ENCODE measurements around the gene MUL1. TPM values are rescaled to one million over a fixed set of nuclear protein-coding genes. Genes with fewer than 3 reads are reported as not detected.

Gene MUL1
- total and polyA plus RNA-seq, 2 of the 4 experiments (the other 2 are of a cell fraction), result 20.7 to 21.1 TPM

- DNase-seq, result no peak
- H2BK5ac ChIP-seq (ENCODE audit: low read depth, low read length, poor library complexity, severe bottlenecking), result no peak overlapping the region
- ChIA-PET CTCF (no interaction called here), POLR2A (ENCODE audit: unreplicated experiment) (no interaction called here)
- no peak overlapping the region for H2BK120ac ChIP-seq (ENCODE audit: low read depth, low read length)
- no peaks in the 10 kb centered on the region for H3K79me1 ChIP-seq (ENCODE audit: low read depth in 1 of 2, low read length in 2 of 2)
- no peak overlapping the region for H3K27ac ChIP-seq (ENCODE audit: insufficient read depth, low read length)
- intact Hi-C loops (cut with micrococcal nuclease), result no loop called here
- no peak for ATAC-seq (ENCODE audit: low read depth)
- H3K9ac ChIP-seq (ENCODE audit: low read depth, low read length), result no peak overlapping the region
- no peak overlapping the region for H2AK5ac ChIP-seq (ENCODE audit: low read depth, low read length)
- no peaks in the 10 kb centered on the region for H3K36me3 ChIP-seq (ENCODE audit: control insufficient read depth, insufficient read depth, low read length)
- H4K5ac ChIP-seq (ENCODE audit: low read depth, low read length), result no peak overlapping the region
- no peak overlapping the region for H2BK15ac ChIP-seq (ENCODE audit: low read depth, low read length)
- H2BK20ac ChIP-seq (ENCODE audit: low read depth, low read length), result no peak overlapping the region
- H3K9me3 ChIP-seq (ENCODE audit: control insufficient read depth, insufficient read depth, low read length), result peaks cover 5% of the 10 kb centered on the region; the same call in 1 of the 2 replicates
- no peaks in the 10 kb centered on the region for H3K4me1 ChIP-seq (ENCODE audit: control insufficient read depth, insufficient read depth, low read length)
- H3K4ac ChIP-seq (ENCODE audit: low read depth, low read length), result no peak overlapping the region
- TF ChIP-seq SMC3 (IDR thresholded peaks at IDR 0.05; ENCODE audit: low read depth, low read length) (no peak), CHD1 (IDR thresholded peaks at IDR 0.05; ENCODE audit: low read depth, low read length) (no peak), BHLHE40 (IDR thresholded peaks at IDR 0.05; ENCODE audit: low read depth, low read length) (no peak), ELK1 (IDR thresholded peaks at IDR 0.05; ENCODE audit: borderline replicate concordance, low read depth, low read length) (no peak), MAFK (IDR thresholded peaks at IDR 0.05; ENCODE audit: low read depth, low read length) (no peak), FOS (IDR thresholded peaks at IDR 0.05; ENCODE audit: low read depth, low read length) (no peak), RFX5 (IDR thresholded peaks at IDR 0.05; ENCODE audit: low read depth, low read length) (no peak)
- H4K8ac ChIP-seq (ENCODE audit: low read depth in 2 of 2, low read length in 2 of 2), result no peak overlapping the region
- H3K23ac ChIP-seq (ENCODE audit: low read depth, low read length), result no peak overlapping the region
- H3K4me3 ChIP-seq (ENCODE audit: insufficient read depth, low read depth, low read length), result no peak overlapping the region
- H4K20me1 ChIP-seq (ENCODE audit: insufficient read depth, low read length), result no peaks in the 10 kb centered on the region
- H3K18ac ChIP-seq (ENCODE audit: low read depth, low read length), result no peak overlapping the region
- dilution Hi-C loops (cut with HindIII; ENCODE audit: low sequenced_read_pairs, unreplicated experiment), result no loop called here
- no peaks in the 10 kb centered on the region; the same call in 1 of the 2 replicates for H3K9me1 ChIP-seq (ENCODE audit: insufficient read depth, low read length)
- H4K91ac ChIP-seq (ENCODE audit: insufficient read depth, low read depth, low read length), result no peak overlapping the region
- H2AK9ac ChIP-seq (replicated peaks; ENCODE audit: low read depth, low read length, poor library complexity), result no peak overlapping the region
- no CpG with 5 or more reads among the region's 8 CpGs for WGBS, 2 experiments (ENCODE audit: extremely low coverage in 2 of 2, insufficient read length in 1 of 2)
- no peak overlapping the region for H3K14ac ChIP-seq (replicated peaks; ENCODE audit: low read depth, low read length)
- in situ Hi-C loops (cut with MboI; ENCODE audit: low sequenced_read_pairs), result loop anchor here (25.0 kb wide), 1 partner anchor 682 kb away; no protein-coding TSS in a partner anchor
- no peak overlapping the region for H2AFZ ChIP-seq (replicated peaks; ENCODE audit: low read length, poor library complexity)
- H3K4me2 ChIP-seq (ENCODE audit: low read depth, low read length), result no peak overlapping the region
- BruUV-seq (replicated peaks), result no TSS peak
- peaks cover 73% of the 10 kb centered on the region for H3K27me3 ChIP-seq (ENCODE audit: control insufficient read depth, insufficient read depth, low read length)
- H3K56ac ChIP-seq (ENCODE audit: extremely low read depth, insufficient read depth, low read length), result no peak overlapping the region
Observed at GRCh38 chr1:20530306-20530705, 22.4 kb upstream of the MUL1 start.

Data from IMR-90 (cell line).